ENCODE results near the gene SPINK6. TPM values are rescaled to one million over a fixed set of nuclear protein-coding genes. Genes with fewer than 3 reads are reported as not detected.

Gene SPINK6
- total RNA-seq, 1 experiment from 2014 or later = not detected

GRCh38 chr5:148228392-148228984 lies 25.6 kb downstream of the SPINK6 start:
- H3K27me3 ChIP-seq (replicated peaks; ENCODE audit: insufficient read depth, low read depth, low read length, poor library complexity) = peaks cover 15% of the 10 kb centered on the region
- no peaks in the 10 kb centered on the region for H3K9me3 ChIP-seq (ENCODE audit: low read depth, low read length, poor library complexity, severe bottlenecking)
- no peaks in the 10 kb centered on the region for H3K4me1 ChIP-seq (ENCODE audit: insufficient read depth, low read length, poor library complexity, severe bottlenecking)
- ChIA-PET POLR2A (ENCODE audit: low non-redundant PET) (no interaction called here), CTCF (no interaction called here)
- TF ChIP-seq CTCF (conservative IDR thresholded peaks at IDR 0.05; ENCODE audit: low read depth, low read length) (no peak), EZH2 (IDR thresholded peaks at IDR 0.05; ENCODE audit: borderline replicate concordance, low read depth, low read length, poor library complexity, severe bottlenecking) (no peak)
- DNase-seq (ENCODE audit: low spot score) = no peak
- H3K36me3 ChIP-seq (ENCODE audit: insufficient read depth, low read length, poor library complexity, severe bottlenecking) = no peaks in the 10 kb centered on the region
- H3K27ac ChIP-seq (ENCODE audit: low read depth, low read length, poor library complexity, severe bottlenecking) = no peak overlapping the region
- intact Hi-C loops (cut with micrococcal nuclease; ENCODE audit: unreplicated experiment) = no loop called here
- no peak overlapping the region for H3K4me3 ChIP-seq (ENCODE audit: low read depth, low read length, poor library complexity, severe bottlenecking)
- BruUV-seq (replicated peaks) = no TSS peak

- H3K27me3 ChIP-seq (replicated peaks; ENCODE audit: insufficient read depth, low read depth, low read length, poor library complexity) = peaks cover 15% of the 10 kb centered on the region
- intact Hi-C loops (cut with micrococcal nuclease; ENCODE audit: unreplicated experiment) = no loop called here
- H3K4me1 ChIP-seq (ENCODE audit: insufficient read depth, low read length, poor library complexity, severe bottlenecking) = no peaks in the 10 kb centered on the region
- no peaks in the 10 kb centered on the region for H3K36me3 ChIP-seq (ENCODE audit: insufficient read depth, low read length, poor library complexity, severe bottlenecking)
- no peak for TF ChIP-seq EZH2 (IDR thresholded peaks at IDR 0.05; ENCODE audit: borderline replicate concordance, low read depth, low read length, poor library complexity, severe bottlenecking)
- TF ChIP-seq CTCF (conservative IDR thresholded peaks at IDR 0.05; ENCODE audit: low read depth, low read length) = no peak
- CTCF ChIA-PET = no interaction called here
- no peak for DNase-seq (ENCODE audit: low spot score)
- H3K4me3 ChIP-seq (ENCODE audit: low read depth, low read length, poor library complexity, severe bottlenecking) = no peak overlapping the region
- no peaks in the 10 kb centered on the region for H3K9me3 ChIP-seq (ENCODE audit: low read depth, low read length, poor library complexity, severe bottlenecking)
- POLR2A ChIA-PET (ENCODE audit: low non-redundant PET) = no interaction called here
- BruUV-seq (replicated peaks) = no TSS peak
- no peak overlapping the region for H3K27ac ChIP-seq (ENCODE audit: low read depth, low read length, poor library complexity, severe bottlenecking)
Measured at GRCh38 chr5:148229840-148230239, 27.0 kb downstream of the SPINK6 start.

- TF ChIP-seq EZH2 (IDR thresholded peaks at IDR 0.05; ENCODE audit: borderline replicate concordance, low read depth, low read length, poor library complexity, severe bottlenecking) (no peak), CTCF (conservative IDR thresholded peaks at IDR 0.05; ENCODE audit: low read depth, low read length) (no peak)
- ChIA-PET POLR2A (ENCODE audit: low non-redundant PET) (no interaction called here), CTCF (no interaction called here)
- BruUV-seq (replicated peaks) = no TSS peak
- H3K4me1 ChIP-seq (ENCODE audit: insufficient read depth, low read length, poor library complexity, severe bottlenecking) = no peaks in the 10 kb centered on the region
- no peak overlapping the region for H3K27ac ChIP-seq (ENCODE audit: low read depth, low read length, poor library complexity, severe bottlenecking)
- intact Hi-C loops (cut with micrococcal nuclease; ENCODE audit: unreplicated experiment) = no loop called here
- peaks cover 13% of the 10 kb centered on the region for H3K27me3 ChIP-seq (replicated peaks; ENCODE audit: insufficient read depth, low read depth, low read length, poor library complexity)
- no peak for DNase-seq (ENCODE audit: low spot score)
- H3K36me3 ChIP-seq (ENCODE audit: insufficient read depth, low read length, poor library complexity, severe bottlenecking) = no peaks in the 10 kb centered on the region
- H3K4me3 ChIP-seq (ENCODE audit: low read depth, low read length, poor library complexity, severe bottlenecking) = no peak overlapping the region
- H3K9me3 ChIP-seq (ENCODE audit: low read depth, low read length, poor library complexity, severe bottlenecking) = no peaks in the 10 kb centered on the region
Measured at GRCh38 chr5:148230240-148230639, 27.4 kb downstream of the SPINK6 start.
